NCI-H2227 treated with DMSO at 0.1 percent for 48 hours (cell line): Measurements from ENCODE around the gene CTNNBIP1.

Experiments
- DNase-seq: peaks from one replicate; lab custom pipeline; 2025; lab: John Stamatoyannopoulos, UW

CTNNBIP1 gene

GRCh38 chr1:9877962-9878361, 32.1 kb downstream of the CTNNBIP1 start:
- DNase-seq: no peak

- DNase-seq: no peak
Observed at GRCh38 chr1:9875636-9876000, 34.5 kb downstream of the CTNNBIP1 start.

- DNase-seq: peak; percentile 82
Observed at GRCh38 chr1:9874959-9875635, 35.0 kb downstream of the CTNNBIP1 start.

- no peak for DNase-seq
Observed at GRCh38 chr1:9874412-9874811, 35.7 kb downstream of the CTNNBIP1 start.

GRCh38 chr1:9873992-9874391, 36.1 kb downstream of the CTNNBIP1 start:
- no peak for DNase-seq

- no peak for DNase-seq
Observed at GRCh38 chr1:9873385-9873784, 36.7 kb downstream of the CTNNBIP1 start.

- no peak for DNase-seq
Observed at GRCh38 chr1:9872430-9873165, 37.5 kb downstream of the CTNNBIP1 start.

GRCh38 chr1:9871707-9872425, 38.2 kb downstream of the CTNNBIP1 start:
- DNase-seq: no peak

- DNase-seq: no peak
Observed at GRCh38 chr1:9871021-9871420, 39.0 kb downstream of the CTNNBIP1 start.

GRCh38 chr1:9870572-9870971, 39.5 kb downstream of the CTNNBIP1 start:
- DNase-seq: no peak

- DNase-seq: no peak
Observed at GRCh38 chr1:9869831-9870251, 40.2 kb downstream of the CTNNBIP1 start.

- DNase-seq: no peak
Observed at GRCh38 chr1:9868244-9868590, 41.9 kb downstream of the CTNNBIP1 start.

GRCh38 chr1:9867408-9868243, 42.4 kb downstream of the CTNNBIP1 start:
- DNase-seq: peak; percentile 51

- no peak for DNase-seq
Observed at GRCh38 chr1:9866836-9867235, 43.2 kb downstream of the CTNNBIP1 start.

- DNase-seq: no peak
Observed at GRCh38 chr1:9865724-9866123, 44.3 kb downstream of the CTNNBIP1 start.

GRCh38 chr1:9863371-9863770, 46.7 kb downstream of the CTNNBIP1 start:
- no peak for DNase-seq

- DNase-seq: no peak
Observed at GRCh38 chr1:9861360-9861759, 48.7 kb downstream of the CTNNBIP1 start.

- no peak for DNase-seq
Observed at GRCh38 chr1:9860887-9861286, 49.2 kb downstream of the CTNNBIP1 start.

- no peak for DNase-seq
Observed at GRCh38 chr1:9859281-9860014, 50.6 kb downstream of the CTNNBIP1 start.

- DNase-seq: no peak
Observed at GRCh38 chr1:9858293-9859035, 51.6 kb downstream of the CTNNBIP1 start.

- no peak for DNase-seq
Observed at GRCh38 chr1:9855186-9855585, 54.9 kb downstream of the CTNNBIP1 start.
